HG03135 (cell line): ENCODE results near the gene RPL9.
"Not testable (repeated sequence)": the region's sequence is repeated elsewhere in the genome, so short reads cannot be mapped to it uniquely, and the experiment has no call there.

Experiments used
- ATAC-seq: cut with Tn5 transposase; IDR thresholded peaks from one replicate; pipeline ENCODE4 v1.9.1; 2021; ENCODE audit warnings: mild to moderate bottlenecking, moderate library complexity; ENCODE audit not compliant: unreplicated experiment

The RPL9 gene

GRCh38 chr4:39467464-39467863 is 8.7 kb upstream of the RPL9 start:
- no peak for ATAC-seq

- ATAC-seq, result no peak
Observed at GRCh38 chr4:39466747-39467146, 8.0 kb upstream of the RPL9 start.

GRCh38 chr4:39464886-39465501 is 6.3 kb upstream of the RPL9 start:
- no peak for ATAC-seq

- not testable (repeated sequence) for ATAC-seq
Observed at GRCh38 chr4:39458161-39458504, 589 bp downstream of the RPL9 start.

- ATAC-seq, result no peak
Observed at GRCh38 chr4:39456946-39457763, 1.6 kb downstream of the RPL9 start.

GRCh38 chr4:39455486-39455885 is 3.2 kb downstream of the RPL9 start:
- ATAC-seq, result no peak

- ATAC-seq, result no peak
Observed at GRCh38 chr4:39453738-39454137, 5.0 kb downstream of the RPL9 start.

- ATAC-seq, result no peak
Observed at GRCh38 chr4:39452860-39453587, 5.7 kb downstream of the RPL9 start.

- no peak for ATAC-seq
Observed at GRCh38 chr4:39452153-39452859, 6.4 kb downstream of the RPL9 start.

GRCh38 chr4:39451423-39452023 is 7.2 kb downstream of the RPL9 start:
- no peak for ATAC-seq

- no peak for ATAC-seq
Observed at GRCh38 chr4:39450618-39451017, 8.1 kb downstream of the RPL9 start.

- peak; percentile 86 for ATAC-seq
Observed at GRCh38 chr4:39446842-39447573, 11.7 kb downstream of the RPL9 start.

- no peak for ATAC-seq
Observed at GRCh38 chr4:39446483-39446841, 12.3 kb downstream of the RPL9 start.

GRCh38 chr4:39442998-39443397 is 15.7 kb downstream of the RPL9 start:
- no peak for ATAC-seq

GRCh38 chr4:39441593-39441992 is 17.1 kb downstream of the RPL9 start:
- no peak for ATAC-seq

- ATAC-seq, result no peak
Observed at GRCh38 chr4:39435659-39436563, 22.8 kb downstream of the RPL9 start.

GRCh38 chr4:39433878-39434492 is 24.7 kb downstream of the RPL9 start:
- no peak for ATAC-seq

- no peak for ATAC-seq
Observed at GRCh38 chr4:39429476-39430334, 29.0 kb downstream of the RPL9 start.
